Erythroblast (primary cell): Measurements from ENCODE around the gene AMBRA1.
"Not testable (repeated sequence)": the region's sequence is repeated elsewhere in the genome, so short reads cannot be mapped to it uniquely, and the experiment has no call there.

ENCODE experiments used
- DNase-seq, 2 experiments: peaks; one replicate each; lab custom pipeline; 2025; lab: John Stamatoyannopoulos, UW
- GATA1 ChIP-seq: IDR thresholded peaks from 2 replicates; pipeline ENCODE4 v1.6.1; 2011; ENCODE audit warnings: low read depth, mild to moderate bottlenecking, control low read depth, low read length, moderate library complexity
- POLR2A ChIP-seq: IDR thresholded peaks from 2 replicates; pipeline ENCODE4 v1.6.1; 2011; ENCODE audit warnings: mild to moderate bottlenecking, low read length

The AMBRA1 gene

GRCh38 chr11:46526216-46527215 lies 67.3 kb downstream of the AMBRA1 start:
- TF ChIP-seq GATA1 (no peak), POLR2A (no peak)
- DNase-seq = no peak

- no peak for TF ChIP-seq POLR2A
- TF ChIP-seq GATA1 = no peak
- DNase-seq = no peak
Observed at GRCh38 chr11:46524201-46524770, 69.5 kb downstream of the AMBRA1 start.

GRCh38 chr11:46523290-46523689 lies 70.5 kb downstream of the AMBRA1 start:
- no peak for DNase-seq
- TF ChIP-seq GATA1 = no peak
- TF ChIP-seq POLR2A = no peak

DNA sequence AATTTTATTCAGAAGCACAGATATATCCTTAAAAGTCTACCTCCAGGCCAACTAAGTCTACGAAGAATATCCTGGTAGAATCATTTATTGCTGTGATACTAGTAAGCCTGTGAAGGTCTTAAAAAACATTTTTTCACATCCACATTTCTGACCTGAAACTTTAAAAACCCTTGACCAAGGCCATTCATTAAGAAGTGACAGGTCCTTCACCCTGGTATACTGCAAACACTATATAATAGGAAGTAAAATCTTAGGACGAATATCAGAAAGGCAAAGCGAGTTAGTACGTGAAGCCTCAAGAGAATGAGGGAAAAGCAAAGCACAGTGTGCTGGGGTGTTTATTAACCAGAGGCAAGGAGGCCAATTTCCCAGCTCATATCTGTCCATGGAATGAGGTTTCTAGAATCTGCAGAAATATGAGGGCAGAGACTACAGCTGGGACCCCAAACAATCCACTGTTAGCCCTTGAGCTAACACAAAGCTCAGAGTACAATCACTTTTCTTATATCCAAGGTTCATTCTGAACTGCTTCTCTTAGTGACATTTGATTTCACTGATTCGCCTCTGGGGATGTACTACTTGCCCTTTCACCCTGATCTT lies 71.0 kb downstream of the AMBRA1 start:
- TF ChIP-seq GATA1 (no peak), POLR2A (no peak)
- DNase-seq = no peak

DNA sequence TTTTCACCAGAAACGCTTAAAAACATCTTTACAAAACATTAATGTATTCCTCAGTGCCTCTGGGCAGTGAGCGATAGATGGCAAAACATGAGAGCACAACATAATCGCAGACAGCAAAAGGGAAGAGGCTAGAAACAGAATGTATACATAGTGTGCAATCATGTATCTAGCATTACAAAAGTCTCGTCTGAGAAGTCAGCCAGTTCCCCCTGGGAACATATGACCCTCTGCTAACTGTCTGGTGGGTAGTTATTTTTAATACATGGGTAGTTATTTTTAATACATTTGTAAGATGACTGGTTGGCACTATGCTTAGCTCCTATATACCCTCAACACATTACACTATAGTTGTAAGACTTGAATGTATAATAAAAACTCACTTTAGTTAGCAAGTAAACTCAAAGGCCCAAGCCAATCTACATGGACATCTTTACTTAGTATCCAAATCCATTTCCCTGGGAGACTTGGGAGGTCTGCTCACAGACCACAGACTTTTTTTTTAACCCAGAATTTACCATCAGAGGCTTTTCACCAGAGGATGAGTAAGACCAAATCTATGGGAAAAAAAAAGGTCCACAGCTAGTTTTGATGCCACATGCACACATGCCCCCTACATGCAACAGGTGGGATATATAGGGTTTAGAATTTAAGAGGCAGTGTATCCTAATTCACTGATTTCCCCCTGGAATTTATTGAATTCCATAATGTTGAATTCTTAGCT lies 71.7 kb downstream of the AMBRA1 start:
- DNase-seq = no peak
- TF ChIP-seq GATA1 = no peak
- TF ChIP-seq POLR2A = no peak

DNA sequence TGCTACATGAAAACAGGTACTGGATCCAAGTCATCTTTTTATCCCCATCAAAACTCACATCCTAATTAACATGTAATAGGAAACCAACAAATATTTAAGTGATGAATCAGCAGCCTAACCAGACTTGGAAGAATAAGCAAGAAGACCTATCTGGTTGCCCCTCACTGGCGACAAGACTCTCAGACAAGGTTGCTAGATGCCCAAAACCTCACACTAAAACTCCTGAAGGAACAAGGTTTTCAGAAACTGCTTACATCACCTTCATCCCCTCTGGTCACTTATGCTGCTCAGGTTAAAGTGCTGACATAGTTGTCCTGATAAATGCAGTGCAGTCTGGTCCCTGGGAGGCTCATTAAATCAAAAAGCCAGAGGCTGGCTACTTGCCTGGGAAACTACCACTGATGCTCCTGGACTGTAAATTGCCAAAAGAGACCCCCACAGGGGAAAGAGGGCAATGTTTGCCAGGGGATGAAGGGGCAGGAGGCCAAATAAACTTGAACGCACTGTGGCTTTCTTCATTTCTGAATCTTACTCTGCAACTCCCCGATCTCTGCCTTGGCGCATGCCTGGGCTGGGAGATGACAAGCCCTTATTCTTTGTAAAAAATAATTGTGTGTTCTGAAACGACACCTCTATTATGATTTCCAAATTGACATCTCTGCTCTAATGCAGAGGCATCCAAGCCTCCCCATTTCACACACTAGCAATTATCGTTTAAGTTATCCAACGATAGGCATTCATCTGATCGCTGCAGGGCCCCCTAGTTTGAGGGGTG lies 72.7 kb downstream of the AMBRA1 start:
- no peak for TF ChIP-seq POLR2A
- TF ChIP-seq GATA1 = no peak
- no peak for DNase-seq

GRCh38 chr11:46519351-46519750 lies 74.5 kb downstream of the AMBRA1 start:
- DNase-seq = no peak
- TF ChIP-seq GATA1 = no peak
- TF ChIP-seq POLR2A = no peak

DNA sequence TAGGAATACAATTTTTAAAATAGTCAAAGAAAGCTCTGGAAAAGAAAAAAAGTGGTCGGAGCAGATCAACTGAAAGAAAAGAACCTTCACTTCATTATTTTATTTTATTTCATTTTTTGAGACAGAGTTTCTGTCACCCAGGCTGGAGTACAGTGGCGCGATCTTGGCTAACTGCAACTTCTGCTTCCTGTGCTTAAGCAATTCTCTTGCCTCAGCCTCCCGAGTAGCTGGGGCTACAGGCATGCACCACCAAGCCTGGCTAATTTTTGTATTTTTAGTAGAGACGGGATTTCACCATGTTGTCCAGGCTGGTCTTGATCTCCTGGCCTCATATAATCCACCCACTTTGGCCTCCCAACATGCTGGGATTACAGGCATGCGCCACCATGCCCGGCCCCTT lies 74.9 kb downstream of the AMBRA1 start:
- not testable (repeated sequence) for DNase-seq

DNA sequence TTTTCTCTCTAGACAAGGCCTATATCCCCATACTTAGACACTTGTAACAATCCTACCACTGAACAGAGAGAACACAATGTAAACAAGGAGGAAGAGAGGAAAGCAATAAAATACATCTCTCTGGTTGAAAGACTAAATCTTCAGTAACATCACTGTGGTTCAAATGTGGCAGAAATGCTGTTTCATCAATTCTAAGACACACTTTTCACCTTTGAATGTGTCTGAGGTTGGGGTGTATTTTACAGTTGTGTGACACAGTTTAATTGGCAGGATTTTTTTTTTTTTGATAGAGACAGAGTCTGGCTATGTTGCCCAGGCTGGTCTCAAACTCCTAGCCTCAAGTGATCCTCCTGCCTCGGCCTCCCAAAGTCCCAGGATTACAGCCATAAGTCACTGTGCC lies 79.5 kb downstream of the AMBRA1 start:
- no peak for TF ChIP-seq POLR2A
- TF ChIP-seq GATA1 = no peak
- no peak for DNase-seq

DNA sequence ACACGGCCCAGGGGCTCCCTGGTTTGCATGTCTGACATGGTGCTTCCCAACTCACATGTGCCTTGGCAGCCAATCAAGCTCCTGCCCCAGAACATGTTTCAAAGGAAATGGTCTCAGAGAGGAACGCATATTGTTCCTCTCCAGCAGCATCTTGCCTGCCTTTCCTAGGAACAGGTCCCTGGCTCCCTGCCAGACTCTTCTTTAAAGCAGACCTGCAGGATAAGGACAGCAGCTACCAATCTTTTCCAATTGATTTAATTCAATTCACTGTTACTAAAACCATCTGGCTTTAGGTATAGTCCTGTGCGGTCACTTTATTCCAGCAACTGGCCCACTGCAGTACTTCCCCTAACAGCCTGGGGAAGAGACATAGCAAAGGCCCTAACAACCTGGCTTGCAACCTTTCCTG lies 79.9 kb downstream of the AMBRA1 start:
- DNase-seq = peak; percentile 24 to 39
- no peak for TF ChIP-seq POLR2A
- TF ChIP-seq GATA1 = no peak

GRCh38 chr11:46512261-46512881 lies 81.5 kb downstream of the AMBRA1 start:
- TF ChIP-seq POLR2A (no peak), GATA1 (no peak)
- no peak for DNase-seq

DNA sequence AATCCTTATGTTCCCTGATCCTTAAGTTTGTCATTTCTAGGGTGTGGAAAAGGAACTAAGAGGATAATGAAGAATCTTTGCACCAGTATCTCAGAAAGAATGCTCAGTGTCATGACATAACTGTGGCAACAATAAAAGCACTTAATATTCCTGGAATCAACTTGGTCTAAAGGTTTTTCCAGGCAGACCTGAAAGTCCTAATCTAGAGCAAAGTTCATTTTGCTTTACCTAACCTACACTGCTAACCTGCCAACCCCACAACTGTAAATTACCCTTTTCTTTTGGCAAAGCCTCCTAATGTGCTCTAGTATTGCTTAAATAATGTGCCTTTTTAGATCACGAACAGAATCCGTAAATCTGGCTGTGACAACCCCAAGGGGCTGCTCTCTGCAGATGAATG lies 82.5 kb downstream of the AMBRA1 start:
- no peak for DNase-seq
- TF ChIP-seq GATA1 = no peak
- no peak for TF ChIP-seq POLR2A
